ENCODE data around the gene RBMS2. TPM values are rescaled to one million over a fixed set of nuclear protein-coding genes. Genes with fewer than 3 reads are reported as not detected.

RBMS2 gene
- total RNA-seq, 1 donor from 2014 or later: 129 TPM

DNA sequence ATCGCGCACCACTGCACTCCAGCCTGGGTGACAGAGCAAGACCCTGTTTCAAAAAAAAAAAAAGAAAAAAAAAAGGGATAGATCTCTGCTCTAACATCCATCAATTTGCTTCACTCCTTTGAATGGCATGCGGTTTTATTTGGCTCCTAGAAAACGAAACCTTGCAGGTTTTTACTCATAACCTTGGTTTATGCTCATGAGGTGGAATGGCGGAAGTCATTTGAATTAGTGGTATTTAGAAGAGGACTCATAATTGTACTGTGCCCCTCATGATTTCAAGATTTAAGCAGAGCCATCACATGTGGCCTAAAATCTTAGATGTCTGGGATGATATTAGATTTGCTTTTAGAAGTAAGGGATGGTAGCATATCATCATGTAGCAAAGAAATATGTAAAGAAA, 29.4 kb downstream of the RBMS2 start:
- Histone ChIP-seq H3K36me3 (peaks cover 13% of the 10 kb centered on the region), H3K4me1 (peaks cover 18% of the 10 kb centered on the region), H3K27ac (no peak overlapping the region), H3K4me3 (no peak overlapping the region), H3K27me3 (ENCODE audit: low read depth) (no peaks in the 10 kb centered on the region), H3K9me3 (no peaks in the 10 kb centered on the region)
- intact Hi-C loops (cut with DNase I): no loop called here
- ATAC-seq: no peak
- DNase-seq: no peak
- TF ChIP-seq, protein P1, sequence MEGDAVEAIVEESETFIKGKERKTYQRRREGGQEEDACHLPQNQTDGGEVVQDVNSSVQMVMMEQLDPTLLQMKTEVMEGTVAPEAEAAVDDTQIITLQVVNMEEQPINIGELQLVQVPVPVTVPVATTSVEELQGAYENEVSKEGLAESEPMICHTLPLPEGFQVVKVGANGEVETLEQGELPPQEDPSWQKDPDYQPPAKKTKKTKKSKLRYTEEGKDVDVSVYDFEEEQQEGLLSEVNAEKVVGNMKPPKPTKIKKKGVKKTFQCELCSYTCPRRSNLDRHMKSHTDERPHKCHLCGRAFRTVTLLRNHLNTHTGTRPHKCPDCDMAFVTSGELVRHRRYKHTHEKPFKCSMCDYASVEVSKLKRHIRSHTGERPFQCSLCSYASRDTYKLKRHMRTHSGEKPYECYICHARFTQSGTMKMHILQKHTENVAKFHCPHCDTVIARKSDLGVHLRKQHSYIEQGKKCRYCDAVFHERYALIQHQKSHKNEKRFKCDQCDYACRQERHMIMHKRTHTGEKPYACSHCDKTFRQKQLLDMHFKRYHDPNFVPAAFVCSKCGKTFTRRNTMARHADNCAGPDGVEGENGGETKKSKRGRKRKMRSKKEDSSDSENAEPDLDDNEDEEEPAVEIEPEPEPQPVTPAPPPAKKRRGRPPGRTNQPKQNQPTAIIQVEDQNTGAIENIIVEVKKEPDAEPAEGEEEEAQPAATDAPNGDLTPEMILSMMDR (IDR thresholded peaks at IDR 0.05): no peak

GRCh38 chr12:56565510-56566101, 44.0 kb downstream of the RBMS2 start:
- H3K4me3 ChIP-seq: no peak overlapping the region
- peaks cover 50% of the 10 kb centered on the region for H3K36me3 ChIP-seq
- H3K9me3 ChIP-seq: no peaks in the 10 kb centered on the region
- peak; percentile 67 for DNase-seq
- intact Hi-C loops (cut with DNase I): no loop called here
- peaks cover 59% of the 10 kb centered on the region for H3K4me1 ChIP-seq
- H3K27ac ChIP-seq: peak overlapping the region; percentile 79
- TF ChIP-seq, protein P1 (IDR thresholded peaks at IDR 0.05): no peak
- ATAC-seq: peak; percentile 71 to 85
- no peaks in the 10 kb centered on the region for H3K27me3 ChIP-seq (ENCODE audit: low read depth)

DNA sequence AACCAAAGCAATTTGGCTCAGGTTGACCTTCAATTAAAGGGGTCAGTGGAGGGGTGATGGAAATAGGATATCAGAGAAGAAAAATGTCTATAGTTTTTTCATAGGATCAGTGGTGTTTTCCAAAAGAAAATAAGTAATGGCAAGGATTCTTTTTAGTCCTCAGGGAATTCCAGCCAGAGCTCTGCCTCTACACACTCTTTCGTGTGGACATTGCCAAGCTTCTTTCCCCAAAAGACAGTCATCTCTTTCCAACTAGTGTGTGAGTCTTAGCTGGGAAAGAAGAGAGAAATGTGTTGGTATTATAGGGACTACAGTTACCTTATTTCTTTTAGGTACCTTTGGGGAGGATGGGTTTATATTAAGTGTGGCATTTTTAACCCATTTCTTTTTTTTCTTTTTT, 46.5 kb downstream of the RBMS2 start:
- peaks cover 54% of the 10 kb centered on the region for H3K36me3 ChIP-seq
- intact Hi-C loops (cut with DNase I): no loop called here
- DNase-seq: no peak
- peak overlapping the region; percentile 79 for H3K27ac ChIP-seq
- peaks cover 77% of the 10 kb centered on the region for H3K4me1 ChIP-seq
- no peaks in the 10 kb centered on the region for H3K9me3 ChIP-seq
- ATAC-seq: no peak
- no peak overlapping the region for H3K4me3 ChIP-seq
- no peaks in the 10 kb centered on the region for H3K27me3 ChIP-seq (ENCODE audit: low read depth)
- TF ChIP-seq, protein P1 (IDR thresholded peaks at IDR 0.05): no peak

- intact Hi-C loops (cut with DNase I): loop anchor here (5.0 kb wide), 1 partner anchor 54 kb away; no protein-coding TSS in a partner anchor
- H3K4me1 ChIP-seq: peaks cover 63% of the 10 kb centered on the region
- TF ChIP-seq, protein P1 (IDR thresholded peaks at IDR 0.05): no peak
- H3K27me3 ChIP-seq (ENCODE audit: low read depth): no peaks in the 10 kb centered on the region
- ATAC-seq: peak; percentile 24 to 31
- no peaks in the 10 kb centered on the region for H3K9me3 ChIP-seq
- peak overlapping the region; percentile 80 for H3K27ac ChIP-seq
- H3K4me3 ChIP-seq: peak overlapping the region; percentile 24
- peaks cover 58% of the 10 kb centered on the region for H3K36me3 ChIP-seq
- no peak for DNase-seq
Measured at GRCh38 chr12:56571121-56571520, 49.5 kb downstream of the RBMS2 start.

DNA sequence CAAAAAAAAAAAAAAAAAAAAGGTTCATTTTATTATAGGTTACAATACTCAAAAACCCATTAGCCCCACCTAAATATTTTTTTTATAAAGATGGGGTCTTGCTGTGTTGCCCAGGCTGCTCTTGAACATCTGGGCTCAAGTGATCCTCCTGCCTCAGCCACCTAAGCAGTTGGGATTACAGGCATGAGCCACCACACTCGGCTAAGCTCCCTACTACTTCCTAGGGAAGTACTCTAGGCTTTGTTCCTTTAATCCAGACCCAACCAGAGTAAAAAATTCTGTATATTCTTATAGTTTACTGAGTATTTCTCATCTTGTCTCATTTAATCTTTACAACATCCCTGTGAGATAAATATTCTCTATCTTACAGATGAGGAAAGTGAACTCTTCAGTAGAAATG, 50.7 kb downstream of the RBMS2 start:
- Histone ChIP-seq H3K27ac (no peak overlapping the region), H3K4me3 (no peak overlapping the region), H3K36me3 (peaks cover 66% of the 10 kb centered on the region), H3K27me3 (ENCODE audit: low read depth) (no peaks in the 10 kb centered on the region), H3K4me1 (peaks cover 52% of the 10 kb centered on the region), H3K9me3 (no peaks in the 10 kb centered on the region)
- ATAC-seq (no peak), DNase-seq (no peak)
- intact Hi-C loops (cut with DNase I): loop anchor here (5.0 kb wide), 1 partner anchor 55 kb away; no protein-coding TSS in a partner anchor
- TF ChIP-seq, protein P1 (IDR thresholded peaks at IDR 0.05): no peak
